ENCODE measurements around the gene KLHDC4. TPM values are rescaled to one million over a fixed set of nuclear protein-coding genes. Genes with fewer than 3 reads are reported as not detected.

Gene KLHDC4
- total RNA-seq, 2 experiments from 2014 or later: 99.4 to 105 TPM

- ATAC-seq (ENCODE audit: low read depth) (no peak), DNase-seq (no peak)
- POLR2A ChIA-PET: interaction anchor here (2.2 kb wide), 1 partner anchor 18 kb away, joined by 5 read pairs; the partner anchor contains the start of gene KLHDC4
- no peak overlapping the region for H3K4me3 Mint-ChIP-seq
- peaks cover 31% of the 10 kb centered on the region for H3K36me3 Mint-ChIP-seq
- H3K4me1 Mint-ChIP-seq: no peaks in the 10 kb centered on the region
- H3K9me3 Mint-ChIP-seq: no peaks in the 10 kb centered on the region
- no peak overlapping the region for H3K27ac Mint-ChIP-seq
- no peaks in the 10 kb centered on the region for H3K27me3 Mint-ChIP-seq
Measured at GRCh38 chr16:87747626-87748414, 18.0 kb downstream of the KLHDC4 start.

DNA sequence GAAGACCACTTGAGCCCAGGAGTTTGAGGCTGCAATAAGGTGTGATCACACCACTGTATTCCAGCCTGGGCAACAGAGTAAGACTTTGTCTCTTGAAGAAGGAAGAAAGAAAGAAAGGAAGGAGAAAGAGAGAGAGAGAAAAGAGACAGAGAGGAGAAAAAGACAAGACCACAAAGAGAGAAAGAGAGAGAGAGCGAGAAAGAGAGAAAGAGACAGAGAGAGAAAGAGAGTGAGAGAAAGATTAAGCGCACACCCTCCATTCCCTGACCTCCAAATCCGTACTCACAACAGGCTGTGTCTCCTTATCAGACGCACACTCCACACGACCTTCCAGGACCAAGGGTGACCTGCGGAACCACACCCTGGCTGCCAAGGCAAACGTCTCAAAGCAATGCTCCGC lies 19.6 kb downstream of the KLHDC4 start:
- Mint-ChIP-seq H3K4me1 (no peaks in the 10 kb centered on the region), H3K27me3 (no peaks in the 10 kb centered on the region), H3K4me3 (no peak overlapping the region), H3K27ac (peak overlapping the region; percentile 39), H3K9me3 (no peaks in the 10 kb centered on the region), H3K36me3 (peaks cover 27% of the 10 kb centered on the region)
- POLR2A ChIA-PET: no interaction called here
- no peak for DNase-seq
- no peak for ATAC-seq (ENCODE audit: low read depth)

DNA sequence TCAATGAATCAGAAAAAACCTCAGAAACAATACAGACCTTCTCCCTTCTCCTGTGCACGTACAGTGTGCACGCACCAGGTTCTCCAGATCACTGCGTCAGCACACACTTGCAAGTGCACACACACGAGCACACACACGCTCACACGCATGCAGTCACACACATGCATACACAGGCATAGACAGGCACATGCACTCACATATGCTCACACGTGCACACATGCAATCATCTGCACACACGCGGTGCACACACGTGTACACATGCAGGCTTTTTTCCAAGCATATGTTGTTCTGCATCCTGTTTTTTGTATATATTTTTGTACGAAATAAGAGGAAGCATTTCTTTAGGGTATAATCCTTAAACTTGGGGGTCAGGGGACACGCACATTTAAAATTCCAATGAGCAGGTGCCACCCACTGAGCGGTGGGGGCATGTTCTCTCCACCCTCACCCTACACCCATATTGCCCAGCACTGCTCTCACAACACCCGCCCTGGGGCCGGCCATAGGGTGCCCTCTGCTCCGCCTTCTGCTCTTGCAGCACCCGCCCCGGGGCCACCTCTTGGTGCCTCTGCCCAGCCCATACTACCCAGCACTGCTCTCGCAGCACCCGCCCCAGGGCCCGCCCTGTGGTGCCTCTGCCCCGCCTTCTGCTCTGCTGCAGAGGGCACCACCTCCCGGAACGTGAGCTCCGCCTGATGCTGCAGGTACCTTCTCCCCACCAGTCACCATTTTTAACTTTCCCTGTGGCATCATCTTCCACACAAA lies 20.9 kb downstream of the KLHDC4 start:
- DNase-seq (no peak), ATAC-seq (ENCODE audit: low read depth) (no peak)
- H3K36me3 Mint-ChIP-seq: peaks cover 26% of the 10 kb centered on the region
- no peak overlapping the region for H3K27ac Mint-ChIP-seq
- no peaks in the 10 kb centered on the region for H3K9me3 Mint-ChIP-seq
- H3K4me1 Mint-ChIP-seq: peaks cover 2% of the 10 kb centered on the region
- H3K27me3 Mint-ChIP-seq: no peaks in the 10 kb centered on the region
- POLR2A ChIA-PET: no interaction called here
- no peak overlapping the region for H3K4me3 Mint-ChIP-seq

DNA sequence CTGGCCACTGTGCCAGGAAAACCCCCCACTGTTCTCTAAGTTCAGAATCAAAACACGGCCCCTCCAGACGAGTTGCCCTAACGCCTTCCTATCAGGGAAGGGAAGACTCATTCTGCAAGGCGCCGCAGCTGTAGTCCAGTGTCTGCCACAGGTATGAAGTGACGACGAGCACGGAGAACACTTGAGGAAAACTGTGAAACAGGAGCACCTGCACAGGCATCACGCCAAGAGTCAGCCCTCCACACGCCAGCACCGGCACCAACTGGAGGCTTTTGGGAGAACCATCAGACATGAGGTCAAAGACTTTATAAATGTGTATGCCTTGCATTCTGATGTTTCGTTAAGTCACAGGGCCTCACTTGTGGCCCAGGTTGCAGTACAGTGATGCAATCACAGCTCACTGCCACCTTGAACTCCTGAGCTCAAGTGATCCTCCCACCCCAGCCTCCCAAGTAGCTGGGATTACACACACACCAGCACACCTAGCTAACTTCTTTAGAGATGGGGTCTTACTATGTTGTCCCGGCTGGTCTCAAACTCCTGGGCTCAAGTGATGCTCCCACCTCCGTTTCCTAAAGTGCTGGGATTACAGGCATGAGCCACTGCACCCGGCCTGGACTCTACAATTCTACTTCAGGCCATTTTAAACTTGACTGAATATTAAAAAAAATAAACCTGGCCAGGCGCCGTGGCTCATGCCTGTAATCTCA lies 22.9 kb downstream of the KLHDC4 start:
- no peaks in the 10 kb centered on the region for H3K27me3 Mint-ChIP-seq
- peaks cover 20% of the 10 kb centered on the region for H3K36me3 Mint-ChIP-seq
- POLR2A ChIA-PET: no interaction called here
- no peak overlapping the region for H3K27ac Mint-ChIP-seq
- H3K4me1 Mint-ChIP-seq: peaks cover 2% of the 10 kb centered on the region
- no peak overlapping the region for H3K4me3 Mint-ChIP-seq
- H3K9me3 Mint-ChIP-seq: no peaks in the 10 kb centered on the region
- DNase-seq: no peak
- ATAC-seq (ENCODE audit: low read depth): no peak

DNA sequence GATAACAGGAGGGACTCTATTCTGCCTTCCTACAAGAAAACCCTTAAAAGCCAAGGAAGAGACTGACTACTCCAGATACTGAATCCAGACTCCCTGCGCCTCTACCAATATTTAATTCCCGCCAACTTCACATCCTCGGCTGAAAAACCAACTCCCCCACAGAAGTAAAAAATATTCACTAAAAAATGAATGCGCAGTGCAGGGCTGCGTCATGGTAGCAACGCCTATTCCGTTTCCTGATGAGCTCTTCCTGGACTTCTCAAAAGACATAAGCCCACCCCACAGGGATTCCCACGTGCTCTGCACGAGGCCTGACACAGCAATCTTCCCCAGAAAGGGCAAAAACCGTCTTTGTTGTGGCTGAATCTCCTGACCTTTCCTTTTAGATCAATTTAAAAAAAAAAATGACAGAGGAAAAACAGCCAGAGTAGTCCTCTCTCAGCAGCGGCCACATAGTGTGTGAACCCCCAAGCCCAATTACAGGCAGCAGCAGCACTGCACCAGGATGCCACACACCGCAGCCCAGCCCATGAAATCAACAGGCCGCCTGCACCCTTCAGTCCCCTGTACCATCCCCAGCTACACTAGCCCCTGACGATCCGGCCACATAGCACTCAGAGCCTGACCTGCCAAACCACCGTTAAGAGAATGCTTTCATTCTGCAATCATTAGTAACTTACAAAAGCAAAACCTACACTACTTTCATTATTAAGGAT lies 23.9 kb downstream of the KLHDC4 start:
- Mint-ChIP-seq H3K9me3 (no peaks in the 10 kb centered on the region), H3K4me3 (no peak overlapping the region), H3K27ac (no peak overlapping the region), H3K36me3 (peaks cover 20% of the 10 kb centered on the region), H3K27me3 (no peaks in the 10 kb centered on the region), H3K4me1 (peaks cover 2% of the 10 kb centered on the region)
- DNase-seq (no peak), ATAC-seq (ENCODE audit: low read depth) (no peak)
- POLR2A ChIA-PET: no interaction called here

GRCh38 chr16:87740909-87741424 lies 24.8 kb downstream of the KLHDC4 start:
- Mint-ChIP-seq H3K27me3 (no peaks in the 10 kb centered on the region), H3K9me3 (no peaks in the 10 kb centered on the region), H3K27ac (peak overlapping the region; percentile 50), H3K36me3 (peaks cover 16% of the 10 kb centered on the region), H3K4me1 (peaks cover 2% of the 10 kb centered on the region), H3K4me3 (no peak overlapping the region)
- DNase-seq (no peak), ATAC-seq (ENCODE audit: low read depth) (no peak)
- POLR2A ChIA-PET: no interaction called here

GRCh38 chr16:87740441-87740840 lies 25.3 kb downstream of the KLHDC4 start:
- H3K27me3 Mint-ChIP-seq: no peaks in the 10 kb centered on the region

DNA sequence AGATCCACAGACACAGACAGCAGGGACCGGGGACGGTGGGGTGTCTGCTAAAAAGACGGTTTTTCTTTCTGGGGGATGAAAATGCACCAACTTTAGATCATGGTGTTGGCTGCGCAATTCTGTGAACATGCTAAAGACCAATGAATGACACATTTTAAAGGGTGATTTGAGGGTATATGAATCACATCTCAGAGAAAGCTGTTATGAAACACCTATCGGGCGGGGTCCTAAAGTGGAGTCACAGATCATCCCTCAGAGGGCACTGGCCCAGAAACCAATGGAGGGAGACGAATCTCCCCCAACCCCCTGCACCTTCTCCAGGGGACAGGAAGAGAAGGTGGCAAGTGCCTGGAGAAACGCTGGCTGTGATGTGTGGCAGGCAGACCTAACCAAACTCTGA lies 26.0 kb downstream of the KLHDC4 start:
- H3K36me3 Mint-ChIP-seq: peaks cover 10% of the 10 kb centered on the region
- no peaks in the 10 kb centered on the region for H3K27me3 Mint-ChIP-seq
- H3K4me1 Mint-ChIP-seq: peaks cover 2% of the 10 kb centered on the region
- ATAC-seq (ENCODE audit: low read depth) (no peak), DNase-seq (no peak)
- no peak overlapping the region for H3K27ac Mint-ChIP-seq
- H3K4me3 Mint-ChIP-seq: no peak overlapping the region
- H3K9me3 Mint-ChIP-seq: no peaks in the 10 kb centered on the region
- POLR2A ChIA-PET: no interaction called here

More at GRCh38 chr16:87740441-87740840, 25.3 kb downstream of the KLHDC4 start:
- POLR2A ChIA-PET: no interaction called here
- Mint-ChIP-seq H3K4me3 (peak overlapping the region; percentile 15), H3K9me3 (no peaks in the 10 kb centered on the region), H3K4me1 (peaks cover 2% of the 10 kb centered on the region), H3K36me3 (peaks cover 13% of the 10 kb centered on the region), H3K27ac (peak overlapping the region; percentile 50)
- DNase-seq (no peak), ATAC-seq (ENCODE audit: low read depth) (no peak)

- ATAC-seq (ENCODE audit: low read depth) (no peak), DNase-seq (no peak)
- H3K27me3 Mint-ChIP-seq: no peaks in the 10 kb centered on the region
- no peaks in the 10 kb centered on the region for H3K9me3 Mint-ChIP-seq
- H3K36me3 Mint-ChIP-seq: peaks cover 12% of the 10 kb centered on the region
- H3K27ac Mint-ChIP-seq: no peak overlapping the region
- POLR2A ChIA-PET: no interaction called here
- peaks cover 12% of the 10 kb centered on the region for H3K4me1 Mint-ChIP-seq
- no peak overlapping the region for H3K4me3 Mint-ChIP-seq
Measured at GRCh38 chr16:87736008-87736382, 29.8 kb downstream of the KLHDC4 start.

DNA sequence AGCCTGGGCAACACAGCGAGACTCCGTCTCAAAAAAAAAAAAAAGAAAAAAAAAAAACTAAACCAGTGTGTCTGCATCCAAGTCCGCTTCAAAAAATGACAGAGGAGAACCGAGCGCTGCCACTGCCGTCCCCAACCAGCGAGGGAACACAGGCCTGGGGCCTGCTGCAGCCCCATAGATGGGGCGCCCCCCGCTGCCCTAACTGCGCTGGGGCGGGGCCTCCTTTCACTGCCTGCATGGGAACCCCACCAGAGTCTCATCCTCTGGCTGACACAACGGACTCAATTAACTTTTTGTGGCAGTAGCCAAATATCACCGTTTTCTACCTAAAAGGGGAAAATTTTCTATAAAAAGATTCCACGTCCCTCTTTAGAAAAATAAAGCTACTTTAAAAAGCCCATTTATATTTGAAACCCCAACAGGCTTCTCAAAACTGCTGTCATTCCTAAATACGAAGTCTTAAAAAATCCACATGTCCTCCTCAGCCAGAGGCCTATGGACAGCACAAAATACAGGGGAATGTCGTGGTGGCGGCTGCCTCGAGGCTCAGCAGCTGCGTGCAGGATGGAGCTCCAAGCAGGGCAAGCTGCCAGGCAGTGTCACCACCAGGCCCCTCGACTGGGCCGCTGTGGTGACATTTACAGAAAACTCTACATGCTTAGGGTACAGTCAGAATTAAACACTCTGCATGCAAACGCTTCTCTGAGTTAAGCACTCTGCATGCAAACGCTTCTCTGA lies 30.3 kb downstream of the KLHDC4 start:
- no peak for ATAC-seq (ENCODE audit: low read depth)
- Mint-ChIP-seq H3K4me1 (peaks cover 10% of the 10 kb centered on the region), H3K9me3 (no peaks in the 10 kb centered on the region), H3K36me3 (peaks cover 12% of the 10 kb centered on the region), H3K27me3 (no peaks in the 10 kb centered on the region), H3K27ac (no peak overlapping the region), H3K4me3 (no peak overlapping the region)
- POLR2A ChIA-PET: no interaction called here
- DNase-seq: no peak

DNA sequence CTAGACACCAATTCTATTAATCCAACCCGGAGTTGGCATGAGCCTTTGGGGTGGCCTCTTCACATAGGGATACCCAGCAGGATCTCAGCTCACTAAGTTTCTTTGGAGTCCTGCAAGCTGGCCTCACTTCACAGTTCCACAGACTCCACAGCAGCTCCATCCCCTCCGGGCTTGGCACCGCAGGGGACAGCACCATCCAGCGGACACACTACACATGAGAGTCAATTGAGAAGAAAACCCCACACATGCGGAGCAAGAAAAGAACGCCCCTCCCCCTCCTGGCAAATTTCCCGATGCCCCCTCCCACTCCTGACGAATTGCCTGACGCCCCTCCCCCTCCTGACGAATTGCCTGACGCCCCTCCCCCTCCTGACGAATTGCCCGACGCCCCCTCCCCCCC lies 31.1 kb downstream of the KLHDC4 start:
- ATAC-seq (ENCODE audit: low read depth) (no peak), DNase-seq (no peak)
- Mint-ChIP-seq H3K4me3 (no peak overlapping the region), H3K27ac (no peak overlapping the region), H3K4me1 (peaks cover 10% of the 10 kb centered on the region), H3K9me3 (no peaks in the 10 kb centered on the region), H3K36me3 (peaks cover 12% of the 10 kb centered on the region), H3K27me3 (no peaks in the 10 kb centered on the region)
- POLR2A ChIA-PET: no interaction called here

DNA sequence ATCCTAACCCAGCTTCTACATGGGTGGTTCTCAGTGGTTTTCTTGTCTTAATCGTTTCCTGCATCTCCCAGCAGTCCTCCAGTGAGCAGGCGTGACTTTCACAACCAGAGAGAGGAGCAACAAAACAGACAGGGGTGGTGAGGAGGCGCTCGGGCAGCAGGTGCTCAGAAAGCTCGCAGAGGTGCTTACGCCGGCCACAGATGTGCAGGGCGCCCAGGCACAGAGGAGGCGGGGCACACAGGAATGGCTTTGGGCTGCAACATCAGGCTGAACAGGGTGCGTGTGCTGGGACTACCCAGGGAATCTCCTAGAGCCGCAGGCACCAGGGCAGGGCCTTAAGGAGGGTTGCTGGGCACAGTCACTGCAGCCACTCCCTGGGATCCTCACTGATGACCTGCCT lies 32.6 kb downstream of the KLHDC4 start:
- Mint-ChIP-seq H3K27me3 (no peaks in the 10 kb centered on the region), H3K9me3 (no peaks in the 10 kb centered on the region), H3K4me1 (peaks cover 10% of the 10 kb centered on the region), H3K36me3 (peaks cover 12% of the 10 kb centered on the region), H3K4me3 (no peak overlapping the region), H3K27ac (no peak overlapping the region)
- POLR2A ChIA-PET: interaction anchor here (0.7 kb wide), 1 partner anchor 33 kb away, joined by 4 read pairs; the partner anchor contains the start of gene KLHDC4
- ATAC-seq (ENCODE audit: low read depth): peak; percentile 63
- DNase-seq: no peak
